GM12872 (cell line): ENCODE data around the gene SALL4.
A peak's percentile ranks its signal among the peaks of the same experiment; 100 is the strongest.

ENCODE experiments used
- TF ChIP-seq, protein P1 (sequence below): IDR thresholded peaks from 3 replicates; pipeline ENCODE4 v1.5.1; 2011; ENCODE audit warnings: low read depth, mild to moderate bottlenecking, low read length, moderate library complexity; ENCODE audit not compliant: insufficient read depth

The SALL4 gene

DNA sequence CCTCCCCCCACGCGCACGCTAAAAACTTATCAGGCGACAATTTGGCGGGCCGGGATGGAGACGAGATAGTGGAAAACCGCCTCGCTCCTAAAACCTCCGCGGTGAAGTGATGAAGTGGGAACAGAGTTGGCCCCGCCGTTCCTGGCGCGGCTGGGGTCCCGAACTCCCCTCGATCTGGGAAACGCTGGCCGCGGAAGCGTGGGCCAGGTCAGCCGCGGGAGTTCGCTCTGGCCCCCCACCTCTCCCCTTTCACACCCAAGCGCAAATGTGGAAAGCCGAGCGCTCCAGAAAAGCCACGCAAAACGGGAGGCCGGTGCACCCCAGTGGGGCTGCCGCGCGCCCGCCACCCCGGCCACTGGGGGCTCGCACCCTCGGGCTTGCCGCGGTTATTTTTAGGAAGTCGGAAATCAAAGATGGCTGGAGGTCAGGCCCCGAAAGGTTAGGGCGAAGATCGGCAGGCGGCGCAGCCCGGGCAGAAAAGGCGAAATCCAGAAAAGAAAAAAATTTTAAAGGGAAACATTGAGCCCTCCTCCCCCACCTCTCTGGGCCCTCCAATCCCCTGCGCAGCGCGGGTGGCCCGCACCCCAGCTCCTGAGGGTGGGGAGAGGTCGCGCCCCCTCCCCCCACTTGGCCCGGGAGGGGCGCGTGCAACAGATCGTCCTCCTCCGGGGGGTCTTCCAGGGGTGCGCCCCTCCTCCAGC, 1.0 kb downstream of the SALL4 start:
- TF ChIP-seq, protein P1, sequence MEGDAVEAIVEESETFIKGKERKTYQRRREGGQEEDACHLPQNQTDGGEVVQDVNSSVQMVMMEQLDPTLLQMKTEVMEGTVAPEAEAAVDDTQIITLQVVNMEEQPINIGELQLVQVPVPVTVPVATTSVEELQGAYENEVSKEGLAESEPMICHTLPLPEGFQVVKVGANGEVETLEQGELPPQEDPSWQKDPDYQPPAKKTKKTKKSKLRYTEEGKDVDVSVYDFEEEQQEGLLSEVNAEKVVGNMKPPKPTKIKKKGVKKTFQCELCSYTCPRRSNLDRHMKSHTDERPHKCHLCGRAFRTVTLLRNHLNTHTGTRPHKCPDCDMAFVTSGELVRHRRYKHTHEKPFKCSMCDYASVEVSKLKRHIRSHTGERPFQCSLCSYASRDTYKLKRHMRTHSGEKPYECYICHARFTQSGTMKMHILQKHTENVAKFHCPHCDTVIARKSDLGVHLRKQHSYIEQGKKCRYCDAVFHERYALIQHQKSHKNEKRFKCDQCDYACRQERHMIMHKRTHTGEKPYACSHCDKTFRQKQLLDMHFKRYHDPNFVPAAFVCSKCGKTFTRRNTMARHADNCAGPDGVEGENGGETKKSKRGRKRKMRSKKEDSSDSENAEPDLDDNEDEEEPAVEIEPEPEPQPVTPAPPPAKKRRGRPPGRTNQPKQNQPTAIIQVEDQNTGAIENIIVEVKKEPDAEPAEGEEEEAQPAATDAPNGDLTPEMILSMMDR = no peak

DNA sequence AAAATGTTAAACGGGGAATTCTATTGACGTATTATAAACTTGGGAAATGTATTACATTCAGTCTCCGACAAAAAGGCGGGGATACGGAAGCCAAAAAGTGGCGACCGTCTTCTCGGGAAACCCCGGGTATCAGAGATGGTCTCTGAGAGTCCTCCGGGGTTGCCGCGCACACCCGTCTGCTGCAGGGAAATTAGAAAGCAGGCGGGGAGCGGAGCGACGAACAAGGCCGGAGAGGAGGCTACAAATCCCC, 1.5 kb downstream of the SALL4 start:
- TF ChIP-seq, protein P1 = no peak

GRCh38 chr20:51800060-51800871, 2.1 kb downstream of the SALL4 start:
- TF ChIP-seq, protein P1 = peak; percentile 91

DNA sequence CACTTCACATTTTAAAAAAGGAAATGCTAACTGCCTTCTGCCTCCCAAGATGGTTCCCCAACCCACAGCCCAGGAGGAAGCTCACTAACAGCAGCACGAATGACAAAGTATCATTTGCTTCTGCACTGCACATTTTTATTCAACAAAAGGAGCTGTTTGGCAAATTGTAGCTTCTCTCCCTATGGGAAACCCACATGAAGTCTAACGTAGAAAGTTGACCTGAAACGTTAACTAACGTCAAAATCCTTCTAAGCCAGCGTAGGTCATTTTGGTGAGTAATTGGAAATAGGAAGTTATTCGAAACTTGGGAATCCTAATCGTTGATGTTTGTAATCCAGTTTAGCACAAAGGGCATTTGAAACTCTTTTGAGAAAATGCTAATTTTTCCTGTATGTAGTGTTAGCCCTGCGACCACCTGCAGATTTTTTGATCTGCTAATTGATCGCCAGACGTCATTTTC, 2.9 kb downstream of the SALL4 start:
- TF ChIP-seq, protein P1 = no peak

GRCh38 chr20:51797357-51798025, 4.8 kb downstream of the SALL4 start:
- TF ChIP-seq, protein P1 = no peak

DNA sequence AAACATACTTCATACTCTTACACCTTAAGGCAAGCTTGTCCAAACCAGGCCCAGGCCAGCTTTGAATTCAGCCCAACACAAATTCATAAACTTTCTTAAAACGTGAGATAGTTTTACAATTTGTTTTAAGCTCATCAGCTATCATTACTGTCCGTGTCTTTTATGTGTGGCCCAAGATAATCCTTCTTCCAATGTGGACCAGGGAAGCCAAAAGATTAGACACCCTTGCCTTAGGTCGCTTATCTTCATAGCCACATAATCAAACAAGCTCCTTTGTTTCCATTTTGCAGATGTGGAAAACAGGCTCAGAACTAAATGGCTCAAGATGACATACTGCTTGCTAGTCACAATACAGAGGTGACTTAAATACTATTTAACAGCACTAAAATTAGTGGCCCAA, 6.0 kb downstream of the SALL4 start:
- TF ChIP-seq, protein P1 = no peak

GRCh38 chr20:51792960-51793359, 9.4 kb downstream of the SALL4 start:
- TF ChIP-seq, protein P1 = no peak
